ENCODE results near the gene TBCD. TPM values are rescaled to one million over a fixed set of nuclear protein-coding genes. Genes with fewer than 3 reads are reported as not detected.

The TBCD gene
- total RNA-seq, 1 experiment from 2014 or later, result 129 TPM

DNA sequence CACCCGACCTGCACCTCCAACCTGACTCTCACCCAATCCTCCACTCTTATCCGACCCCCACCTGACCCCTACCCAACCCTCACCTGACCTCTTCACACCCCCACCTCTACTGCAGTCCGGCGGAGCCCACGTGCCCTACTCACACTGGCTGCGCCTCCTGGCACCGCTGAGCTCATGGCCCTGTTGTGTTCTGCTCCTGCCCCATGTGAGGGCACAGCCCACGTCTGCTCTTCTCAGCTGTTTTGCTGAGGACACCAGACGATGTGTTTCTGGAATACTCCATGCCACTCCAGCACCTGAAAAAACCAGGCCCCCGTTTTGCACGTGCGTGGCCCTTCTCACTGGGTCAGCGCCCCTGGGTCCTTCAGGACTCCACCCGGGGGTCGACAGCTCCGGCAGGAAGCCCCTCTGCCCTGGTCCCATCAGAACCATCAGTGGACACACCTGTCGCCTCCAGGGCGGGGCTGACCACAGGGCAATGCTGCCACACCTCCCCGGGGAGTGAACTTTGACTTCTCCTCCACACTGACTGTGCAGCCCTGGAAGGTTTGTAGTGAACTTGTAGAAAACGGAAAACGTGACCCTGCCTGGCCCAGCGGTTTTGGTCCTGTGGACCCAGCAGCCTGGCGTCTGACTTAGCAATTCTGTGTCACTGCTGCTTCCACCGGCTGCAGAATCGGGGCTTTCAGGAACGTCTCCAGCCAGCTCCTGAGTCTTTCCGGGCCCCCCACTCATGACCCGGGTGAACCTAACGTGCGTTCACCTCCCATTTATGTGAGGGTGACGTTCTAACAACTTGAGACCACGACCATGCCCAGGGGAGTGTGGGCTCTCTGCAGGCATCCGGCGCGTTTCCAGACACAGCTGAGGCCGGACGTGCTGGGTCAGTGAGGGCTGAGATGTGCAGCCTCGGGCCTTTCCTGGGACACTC is 47.7 kb upstream of the TBCD start:
- no peak overlapping the region for H4K8ac ChIP-seq (replicated peaks; ENCODE audit: insufficient read length, low read depth, low read length)
- no peak overlapping the region for H3K14ac ChIP-seq (ENCODE audit: insufficient read depth, low read length)
- H3K56ac ChIP-seq (ENCODE audit: insufficient read length, low read depth, low read length), result no peak overlapping the region
- Mint-ChIP-seq H3K4me3 (no peak overlapping the region), H3K4me1 (peaks cover under 1% of the 10 kb centered on the region in 2 experiments; a peak in 2 of 4 replicates), H3K27me3 (ENCODE audit: low read depth) (peaks cover 19% of the 10 kb centered on the region), H3K9me3 (no peaks in the 10 kb centered on the region; a peak in 1 of 5 replicates), H3K27ac (no peak overlapping the region), H3K36me3 (ENCODE audit: insufficient read depth in 1 of 3, low read depth in 3 of 3) (no peaks in the 10 kb centered on the region)
- H3K79me1 ChIP-seq (ENCODE audit: insufficient read depth, low read depth, low read length, poor library complexity, severe bottlenecking), result no peaks in the 10 kb centered on the region
- H3K23ac ChIP-seq (ENCODE audit: insufficient read length, low read depth, low read length), result no peak overlapping the region
- H3K79me2 ChIP-seq (ENCODE audit: insufficient read depth, low read length), result no peaks in the 10 kb centered on the region
- no peak overlapping the region for H3K27ac ChIP-seq (ENCODE audit: insufficient read length, low read depth, low read length)
- WGBS (ENCODE audit: extremely low coverage, insufficient read length, low lambda C conversion rate), result no CpG with 5 or more reads among the region's 38 CpGs
- no peak overlapping the region for H3K18ac ChIP-seq (ENCODE audit: insufficient read length, low read depth, low read length)
- no peak overlapping the region for H2AK5ac ChIP-seq (ENCODE audit: insufficient read length, low read length)
- H3K27me3 ChIP-seq (ENCODE audit: insufficient read depth, low read length), result no peaks in the 10 kb centered on the region; the same call in 1 of the 2 replicates
- no peak for TF ChIP-seq CTCF (conservative IDR thresholded peaks at IDR 0.05)
- H3K4me2 ChIP-seq (ENCODE audit: insufficient read depth, insufficient read length, low read length), result no peak overlapping the region
- H4K20me1 ChIP-seq (ENCODE audit: control insufficient read depth, insufficient read depth, insufficient read length), result no peaks in the 10 kb centered on the region
- H2BK12ac ChIP-seq (ENCODE audit: insufficient read length, low read depth, low read length), result no peak overlapping the region
- DNase-seq, result no peak
- no peak overlapping the region for H2BK5ac ChIP-seq (ENCODE audit: insufficient read length, low read length)
- no peak overlapping the region for H4K5ac ChIP-seq (ENCODE audit: insufficient read length, low read depth, low read length)
- H2AFZ ChIP-seq (ENCODE audit: low read length), result no peak overlapping the region
- no peak overlapping the region for H4K91ac ChIP-seq (ENCODE audit: insufficient read length, low read depth, low read length)
- no peaks in the 10 kb centered on the region for H3K9me3 ChIP-seq (ENCODE audit: control insufficient read depth, low read depth, low read length)
- no peak overlapping the region for H3K9ac ChIP-seq (ENCODE audit: extremely low read depth, insufficient read length, low read length)
- H3K4me1 ChIP-seq (ENCODE audit: insufficient read depth, low read length), result no peaks in the 10 kb centered on the region
- H3K23me2 ChIP-seq (ENCODE audit: insufficient read length, low read depth, low read length, poor library complexity, severe bottlenecking), result no peaks in the 10 kb centered on the region
- H2BK20ac ChIP-seq (ENCODE audit: low read depth, low read length, poor library complexity, severe bottlenecking), result no peak overlapping the region
- no peak overlapping the region for H3K4ac ChIP-seq (ENCODE audit: low read depth, low read length)
- no peak overlapping the region for H2BK15ac ChIP-seq (ENCODE audit: low read depth, low read length)
- no peak overlapping the region for H2BK120ac ChIP-seq (ENCODE audit: low read depth, low read length, poor library complexity, severe bottlenecking)
- no peak overlapping the region for H3T11ph ChIP-seq (ENCODE audit: low read length)
